GM13976 (cell line): ENCODE data around the gene LRIG3.
A peak's percentile ranks its signal among the peaks of the same experiment; 100 is the strongest.

Experiments
- DNase-seq: peaks from one replicate; pipeline ENCODE4 v3.0.0; 2012; ENCODE audit warnings: low spot score
- in situ Hi-C: fragments of 300-500 bp; cut with MboI; formaldehyde crosslinking; loops from one replicate; pipeline ENCODE4 v1.12.0; 2022; ENCODE audit warnings: low sequenced_read_pairs, mixed read lengths, inconsistent platforms; ENCODE audit not compliant: unreplicated experiment
- TF ChIP-seq, protein P1 (sequence below): IDR thresholded peaks from 2 replicates; pipeline ENCODE4 v1.5.1; 2012; ENCODE audit warnings: borderline replicate concordance, mild to moderate bottlenecking; ENCODE audit not compliant: insufficient read depth; ENCODE audit errors: extremely low read depth, missing control alignments, control extremely low read depth

Gene LRIG3

GRCh38 chr12:58920102-58920960 is at the start of gene LRIG3:
Gene LRIG3 (minus strand): TSS chr12:58920504. CDS start chr12:58920235, 269 bp downstream.
- peak; percentile 76 for DNase-seq
- TF ChIP-seq, protein P1, sequence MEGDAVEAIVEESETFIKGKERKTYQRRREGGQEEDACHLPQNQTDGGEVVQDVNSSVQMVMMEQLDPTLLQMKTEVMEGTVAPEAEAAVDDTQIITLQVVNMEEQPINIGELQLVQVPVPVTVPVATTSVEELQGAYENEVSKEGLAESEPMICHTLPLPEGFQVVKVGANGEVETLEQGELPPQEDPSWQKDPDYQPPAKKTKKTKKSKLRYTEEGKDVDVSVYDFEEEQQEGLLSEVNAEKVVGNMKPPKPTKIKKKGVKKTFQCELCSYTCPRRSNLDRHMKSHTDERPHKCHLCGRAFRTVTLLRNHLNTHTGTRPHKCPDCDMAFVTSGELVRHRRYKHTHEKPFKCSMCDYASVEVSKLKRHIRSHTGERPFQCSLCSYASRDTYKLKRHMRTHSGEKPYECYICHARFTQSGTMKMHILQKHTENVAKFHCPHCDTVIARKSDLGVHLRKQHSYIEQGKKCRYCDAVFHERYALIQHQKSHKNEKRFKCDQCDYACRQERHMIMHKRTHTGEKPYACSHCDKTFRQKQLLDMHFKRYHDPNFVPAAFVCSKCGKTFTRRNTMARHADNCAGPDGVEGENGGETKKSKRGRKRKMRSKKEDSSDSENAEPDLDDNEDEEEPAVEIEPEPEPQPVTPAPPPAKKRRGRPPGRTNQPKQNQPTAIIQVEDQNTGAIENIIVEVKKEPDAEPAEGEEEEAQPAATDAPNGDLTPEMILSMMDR: no peak
- in situ Hi-C loops: no loop called here

- in situ Hi-C loops: no loop called here
- DNase-seq: no peak
- TF ChIP-seq, protein P1: no peak
Observed at GRCh38 chr12:58969237-58969636, 48.9 kb upstream of the LRIG3 start.

- in situ Hi-C loops: no loop called here
- no peak for DNase-seq
- TF ChIP-seq, protein P1: no peak
Observed at GRCh38 chr12:58967561-58967960, 47.3 kb upstream of the LRIG3 start.

- in situ Hi-C loops: no loop called here
- TF ChIP-seq, protein P1: no peak
- DNase-seq: no peak
Observed at GRCh38 chr12:58966939-58967338, 46.6 kb upstream of the LRIG3 start.

- in situ Hi-C loops: no loop called here
- TF ChIP-seq, protein P1: no peak
- DNase-seq: no peak
Observed at GRCh38 chr12:58965568-58965967, 45.3 kb upstream of the LRIG3 start.

DNA sequence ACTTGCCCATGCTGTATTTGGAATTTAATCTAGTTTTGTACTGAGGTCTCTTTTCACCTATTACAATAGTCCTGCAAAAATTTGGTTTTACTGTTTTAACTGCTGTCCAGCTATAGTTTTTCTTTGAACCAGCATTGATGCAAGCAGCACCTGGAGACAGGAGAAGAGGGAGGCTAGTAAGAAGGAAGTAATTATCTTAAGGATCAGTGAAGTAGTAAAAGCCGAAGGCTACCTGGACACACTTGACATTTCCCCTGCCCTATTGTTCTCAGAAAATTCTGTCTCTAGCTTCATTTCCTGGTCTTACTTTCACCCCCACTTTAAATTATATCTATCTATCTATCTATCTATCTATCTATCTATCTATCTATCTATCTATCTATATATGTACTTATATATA is 43.5 kb upstream of the LRIG3 start:
- DNase-seq: no peak
- in situ Hi-C loops: no loop called here
- TF ChIP-seq, protein P1: no peak
